HEK293 (cell line): ENCODE data around the gene BAZ2B.

Source experiments
- CTCF ChIA-PET: fragments of 350-600 bp; formaldehyde crosslinking; extraction: SDS; loops from one replicate; lab custom pipeline; 2021; ENCODE audit warnings: antibody characterized with exemption; lab: Yijun Ruan, JAX
- POLR2A ChIA-PET: fragments of 300-600 bp; formaldehyde crosslinking; extraction: SDS; loops from one replicate; lab custom pipeline; 2020; ENCODE audit warnings: antibody characterized with exemption, inconsistent platforms; lab: Yijun Ruan, JAX
- H3K27ac ChIP-seq: fragments of 200-500 bp; sonication (Bioruptor generic); 2 replicates; pipeline ENCODE4 v1.5.1; 2014; ENCODE audit warnings: low read depth, low read length, control low read depth, inconsistent platforms; ENCODE audit errors: extremely low read depth
- H3K36me3 ChIP-seq, 2 experiments: fragments of 200-500 bp in 1 of 2; sonication (Bioruptor generic) in 1 of 2; 1 replicate in 1 of 2; 2 replicates in 1 of 2; pipeline ENCODE4 v1.5.1; 2014 to 2017; ENCODE audit warnings: inconsistent platforms in 2 of 2, low read length in 2 of 2; ENCODE audit not compliant: control insufficient read depth in 2 of 2, insufficient read depth in 1 of 2
- H3K4me1 ChIP-seq: fragments of 200-500 bp; sonication (Bioruptor generic); 2 replicates; pipeline ENCODE4 v1.5.1; 2014; ENCODE audit warnings: mild to moderate bottlenecking, low read length, inconsistent platforms; ENCODE audit not compliant: control insufficient read depth, insufficient read depth
- H3K4me3 ChIP-seq: 2 replicates; pipeline ENCODE4 v1.5.1; 2011; ENCODE audit warnings: low read depth, mild to moderate bottlenecking, control low read depth, low read length, moderate library complexity
- H3K9me3 ChIP-seq: fragments of 200-500 bp; sonication (Bioruptor generic); 2 replicates; pipeline ENCODE4 v1.5.1; 2014; ENCODE audit warnings: low read depth, low read length, inconsistent platforms; ENCODE audit not compliant: control insufficient read depth, insufficient read depth
- FEZF1 ChIP-seq: fragments of 450-650 bp; formaldehyde crosslinking; IDR thresholded peaks from 2 replicates; pipeline ENCODE4 v1.5.1; 2016; ENCODE audit warnings: missing biosample characterization, missing genetic modification characterization
- MYNN ChIP-seq: fragments of 450-650 bp; formaldehyde crosslinking; IDR thresholded peaks from 2 replicates; pipeline ENCODE4 v1.5.1; 2016; ENCODE audit warnings: missing biosample characterization, missing genetic modification characterization, borderline replicate concordance
- PRDM1 ChIP-seq: fragments of 450-650 bp; formaldehyde crosslinking; IDR thresholded peaks from 2 replicates; pipeline ENCODE4; 2016; ENCODE audit warnings: missing biosample characterization, missing genetic modification characterization
- PRDM10 ChIP-seq: fragments of 450-650 bp; formaldehyde crosslinking; IDR thresholded peaks from 2 replicates; pipeline ENCODE4 v1.5.1; 2016; ENCODE audit warnings: missing biosample characterization, missing genetic modification characterization
- PRDM6 ChIP-seq: fragments of 450-650 bp; formaldehyde crosslinking; IDR thresholded peaks from 2 replicates; pipeline ENCODE4 v1.5.1; 2017; ENCODE audit warnings: missing biosample characterization, missing genetic modification characterization
- TRIM28 ChIP-seq: IDR thresholded peaks from 2 replicates; pipeline ENCODE4 v1.6.1; 2011; ENCODE audit warnings: low read length, control low read depth, borderline replicate concordance
- YY2 ChIP-seq: fragments of 450-650 bp; formaldehyde crosslinking; IDR thresholded peaks from 2 replicates; pipeline ENCODE4 v1.5.1; 2016; ENCODE audit warnings: missing biosample characterization, missing genetic modification characterization
- ZBTB17 ChIP-seq: fragments of 450-650 bp; formaldehyde crosslinking; IDR thresholded peaks from 2 replicates; pipeline ENCODE4 v1.5.1; 2016; ENCODE audit warnings: missing biosample characterization, missing genetic modification characterization
- ZNF112 ChIP-seq: fragments of 450-650 bp; formaldehyde crosslinking; IDR thresholded peaks from 2 replicates; pipeline ENCODE4 v1.5.0; 2017; ENCODE audit warnings: missing biosample characterization, missing genetic modification characterization
- ZNF133 ChIP-seq: fragments of 450-650 bp; formaldehyde crosslinking; IDR thresholded peaks from 2 replicates; pipeline ENCODE4 v1.5.1; 2016; ENCODE audit warnings: missing biosample characterization, missing genetic modification characterization
- ZNF239 ChIP-seq: fragments of 450-650 bp; formaldehyde crosslinking; IDR thresholded peaks from 2 replicates; pipeline ENCODE4 v1.5.1; 2016; ENCODE audit warnings: missing biosample characterization, missing genetic modification characterization
- ZNF391 ChIP-seq: fragments of 450-650 bp; formaldehyde crosslinking; IDR thresholded peaks from 2 replicates; pipeline ENCODE4 v1.5.1; 2016; ENCODE audit warnings: low read depth, missing biosample characterization, missing genetic modification characterization, borderline replicate concordance
- ZNF398 ChIP-seq: fragments of 450-650 bp; formaldehyde crosslinking; IDR thresholded peaks from 2 replicates; pipeline ENCODE4 v1.5.1; 2017; ENCODE audit warnings: missing biosample characterization, missing genetic modification characterization
- ZNF426 ChIP-seq: fragments of 450-650 bp; formaldehyde crosslinking; IDR thresholded peaks from 2 replicates; pipeline ENCODE4 v1.5.1; 2017; ENCODE audit warnings: missing biosample characterization, missing genetic modification characterization, mild to moderate bottlenecking, inconsistent platforms, moderate library complexity
- ZNF449 ChIP-seq: fragments of 450-650 bp; formaldehyde crosslinking; IDR thresholded peaks from 2 replicates; pipeline ENCODE4 v1.5.1; 2017; ENCODE audit warnings: missing biosample characterization, mild to moderate bottlenecking, missing genetic modification characterization, moderate library complexity
- ZNF549 ChIP-seq: fragments of 450-650 bp; IDR thresholded peaks from 2 replicates; pipeline ENCODE4 v1.5.1; 2018; ENCODE audit warnings: missing biosample characterization, missing genetic modification characterization, mild to moderate bottlenecking, inconsistent platforms, moderate library complexity
- ZNF639 ChIP-seq: fragments of 450-650 bp; formaldehyde crosslinking; IDR thresholded peaks from 2 replicates; pipeline ENCODE4 v1.5.1; 2016; ENCODE audit warnings: missing biosample characterization, missing genetic modification characterization
- ZNF677 ChIP-seq: fragments of 450-650 bp; IDR thresholded peaks from 2 replicates; pipeline ENCODE4 v1.5.0; 2018; ENCODE audit warnings: missing biosample characterization, mild to moderate bottlenecking, missing genetic modification characterization, moderate library complexity
- ZNF76 ChIP-seq: fragments of 450-650 bp; formaldehyde crosslinking; IDR thresholded peaks from 2 replicates; pipeline ENCODE4; 2016; ENCODE audit warnings: low read depth, missing biosample characterization, missing genetic modification characterization, borderline replicate concordance

Gene BAZ2B

GRCh38 chr2:159612255-159612901, 4.0 kb downstream of the BAZ2B start (continued):
- no peak for TF ChIP-seq ZNF398 (tag by site-specific recombination)
- TF ChIP-seq ZNF133 = no peak
- TF ChIP-seq PRDM1 = peak; percentile 25; the same call in 1 of the 2 replicates
- no peak for TF ChIP-seq ZNF112 (tag by site-specific recombination)
- peak; percentile 78 for TF ChIP-seq FEZF1 (tag by site-specific recombination)
- TF ChIP-seq, all 188 proteins: peak for 6

- Histone ChIP-seq H3K4me1 (peaks cover 35% of the 10 kb centered on the region), H3K4me3 (no peak overlapping the region), H3K36me3 (no peaks in the 10 kb centered on the region), H3K27ac (no peak overlapping the region), H3K9me3 (no peaks in the 10 kb centered on the region)
- TF ChIP-seq PRDM10 (tag by site-specific recombination) (peak; percentile 90), TRIM28 (0 out of 2 replicates have a peak, but pooled peaks have one; percentile 7), PRDM6 (peak; percentile 41; the same call in 1 of the 2 replicates), ZNF549 (tag by site-specific recombination) (no peak)
- ChIA-PET CTCF (interaction anchor here (0.5 to 0.6 kb wide), 2 partner anchors 15 to 91 kb away, joined by 3 to 4 read pairs; no protein-coding TSS in a partner anchor), POLR2A (interaction anchor here (0.6 to 1.8 kb wide), 4 partner anchors 9 to 102 kb away, joined by 3 to 9 read pairs (median 3); partner anchors contain the start of gene MARCHF7)
Measured at GRCh38 chr2:159609811-159610549, 6.4 kb downstream of the BAZ2B start.

GRCh38 chr2:159608723-159609308, 7.5 kb downstream of the BAZ2B start:
- H3K4me1 ChIP-seq = peaks cover 35% of the 10 kb centered on the region
- ChIA-PET CTCF (no interaction called here), POLR2A (interaction anchor here (0.6 to 1.8 kb wide), 3 partner anchors 10 to 103 kb away, joined by 3 to 9 read pairs (median 3); partner anchors contain the start of gene MARCHF7)
- H3K9me3 ChIP-seq = no peaks in the 10 kb centered on the region
- no peak overlapping the region for H3K27ac ChIP-seq
- no peaks in the 10 kb centered on the region for H3K36me3 ChIP-seq
- no peak overlapping the region for H3K4me3 ChIP-seq
- TF ChIP-seq YY2 (tag by site-specific recombination) (no peak), ZBTB17 (tag by site-specific recombination) (no peak), ZNF677 (tag by site-specific recombination) (no peak), ZNF426 (tag by site-specific recombination) (no peak), ZNF639 (tag by site-specific recombination) (no peak), ZNF449 (no peak), ZNF76 (tag by site-specific recombination) (no peak), ZNF391 (tag by site-specific recombination) (no peak), ZNF239 (no peak), FEZF1 (tag by site-specific recombination) (no peak), MYNN (tag by site-specific recombination) (no peak)
